Sigmoid colon (tissue), 4 donors: Measurements from ENCODE around the gene ALKBH5.

Experiments
- POLR2A ChIP-seq, 2 donors: fragments of 450-650 bp; IDR thresholded peaks; one replicate each; pipeline ENCODE4 v1.6.1; 2016; ENCODE audit warnings: antibody characterized with exemption in 2 of 2, mild to moderate bottlenecking in 2 of 2, moderate library complexity in 2 of 2
- POLR2AphosphoS5 ChIP-seq, 4 donors: sonication (generic); formaldehyde crosslinking; IDR thresholded peaks; one replicate each; pipeline ENCODE4 v1.6.1; 2017; ENCODE audit warnings: antibody characterized with exemption in 4 of 4
- TF ChIP-seq, protein P1 (sequence below), 4 experiments: fragments of 450-650 bp in 3 of 4; fragments of 200-600 bp in 1 of 4; IDR thresholded peaks; one replicate each; pipeline ENCODE4 v1.5.1; 2016 to 2019; ENCODE audit warnings: antibody characterized with exemption in 4 of 4, mild to moderate bottlenecking in 3 of 4, moderate library complexity in 2 of 4

GRCh38 chr17:18203308-18203707, 19.7 kb downstream of the ALKBH5 start:
- TF ChIP-seq, protein P1, sequence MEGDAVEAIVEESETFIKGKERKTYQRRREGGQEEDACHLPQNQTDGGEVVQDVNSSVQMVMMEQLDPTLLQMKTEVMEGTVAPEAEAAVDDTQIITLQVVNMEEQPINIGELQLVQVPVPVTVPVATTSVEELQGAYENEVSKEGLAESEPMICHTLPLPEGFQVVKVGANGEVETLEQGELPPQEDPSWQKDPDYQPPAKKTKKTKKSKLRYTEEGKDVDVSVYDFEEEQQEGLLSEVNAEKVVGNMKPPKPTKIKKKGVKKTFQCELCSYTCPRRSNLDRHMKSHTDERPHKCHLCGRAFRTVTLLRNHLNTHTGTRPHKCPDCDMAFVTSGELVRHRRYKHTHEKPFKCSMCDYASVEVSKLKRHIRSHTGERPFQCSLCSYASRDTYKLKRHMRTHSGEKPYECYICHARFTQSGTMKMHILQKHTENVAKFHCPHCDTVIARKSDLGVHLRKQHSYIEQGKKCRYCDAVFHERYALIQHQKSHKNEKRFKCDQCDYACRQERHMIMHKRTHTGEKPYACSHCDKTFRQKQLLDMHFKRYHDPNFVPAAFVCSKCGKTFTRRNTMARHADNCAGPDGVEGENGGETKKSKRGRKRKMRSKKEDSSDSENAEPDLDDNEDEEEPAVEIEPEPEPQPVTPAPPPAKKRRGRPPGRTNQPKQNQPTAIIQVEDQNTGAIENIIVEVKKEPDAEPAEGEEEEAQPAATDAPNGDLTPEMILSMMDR (IDR thresholded peaks at IDR 0.05): no peak
- TF ChIP-seq POLR2AphosphoS5 (IDR thresholded peaks at IDR 0.05): no peak
- no peak for TF ChIP-seq POLR2A (IDR thresholded peaks at IDR 0.05)
